Measurements from ENCODE around the gene PRICKLE2.

The PRICKLE2 gene

GRCh38 chr3:64196236-64196929, 28.9 kb downstream of the PRICKLE2 start:
- no peak for FAIRE-seq
- no peak for DNase-seq (ENCODE audit: insufficient read length, low spot score)

- no peak for FAIRE-seq
These were observed 29.5 kb downstream of the PRICKLE2 start for GRCh38 chr3:64195789-64196188.

GRCh38 chr3:64191822-64192221, 33.4 kb downstream of the PRICKLE2 start:
- DNase-seq (ENCODE audit: insufficient read length, low spot score) (no peak), FAIRE-seq (no peak)

More at GRCh38 chr3:64195789-64196188, 29.5 kb downstream of the PRICKLE2 start:
- DNase-seq (ENCODE audit: insufficient read length, low spot score): no peak

- FAIRE-seq: peak; percentile 28
- no peak for DNase-seq (ENCODE audit: insufficient read length, low spot score)
These were observed 34.5 kb downstream of the PRICKLE2 start for GRCh38 chr3:64190517-64191515.

- peak; percentile 64 for DNase-seq (ENCODE audit: insufficient read length, low spot score)
- FAIRE-seq: peak; percentile 77
These were observed 36.3 kb downstream of the PRICKLE2 start for GRCh38 chr3:64188810-64189560.

- DNase-seq (ENCODE audit: insufficient read length, low spot score): peak; percentile 80
- peak; percentile 97 for FAIRE-seq
These were observed 38.0 kb downstream of the PRICKLE2 start for GRCh38 chr3:64187065-64187959.

- FAIRE-seq: no peak
- no peak for DNase-seq (ENCODE audit: insufficient read length, low spot score)
These were observed 38.6 kb downstream of the PRICKLE2 start for GRCh38 chr3:64186667-64187064.

- DNase-seq (ENCODE audit: insufficient read length, low spot score) (no peak), FAIRE-seq (no peak)
These were observed 39.8 kb downstream of the PRICKLE2 start for GRCh38 chr3:64185436-64185835.

GRCh38 chr3:64184621-64185020, 40.6 kb downstream of the PRICKLE2 start:
- peak; percentile 16 for FAIRE-seq
- DNase-seq (ENCODE audit: insufficient read length, low spot score): no peak

- FAIRE-seq (peak; percentile 33), DNase-seq (ENCODE audit: insufficient read length, low spot score) (no peak)
These were observed 45.4 kb downstream of the PRICKLE2 start for GRCh38 chr3:64179860-64180259.

- peak; percentile 23 for FAIRE-seq
- DNase-seq (ENCODE audit: insufficient read length, low spot score): no peak
These were observed 46.0 kb downstream of the PRICKLE2 start for GRCh38 chr3:64179249-64179648.

GRCh38 chr3:64178419-64178818, 46.8 kb downstream of the PRICKLE2 start:
- DNase-seq (ENCODE audit: insufficient read length, low spot score) (no peak), FAIRE-seq (no peak)

GRCh38 chr3:64176461-64176996, 48.7 kb downstream of the PRICKLE2 start:
- DNase-seq (ENCODE audit: insufficient read length, low spot score) (no peak), FAIRE-seq (no peak)

- FAIRE-seq (no peak), DNase-seq (ENCODE audit: insufficient read length, low spot score) (no peak)
These were observed 50.9 kb downstream of the PRICKLE2 start for GRCh38 chr3:64174328-64174727.

GRCh38 chr3:64173563-64173962, 51.7 kb downstream of the PRICKLE2 start:
- FAIRE-seq (no peak), DNase-seq (ENCODE audit: insufficient read length, low spot score) (no peak)

GRCh38 chr3:64170270-64170669, 55.0 kb downstream of the PRICKLE2 start:
- FAIRE-seq (no peak), DNase-seq (ENCODE audit: insufficient read length, low spot score) (no peak)

- FAIRE-seq: no peak
- no peak for DNase-seq (ENCODE audit: insufficient read length, low spot score)
These were observed 57.4 kb downstream of the PRICKLE2 start for GRCh38 chr3:64167868-64168267.

- FAIRE-seq (no peak), DNase-seq (ENCODE audit: insufficient read length, low spot score) (no peak)
These were observed 57.9 kb downstream of the PRICKLE2 start for GRCh38 chr3:64167351-64167750.

- DNase-seq (ENCODE audit: insufficient read length, low spot score): no peak
- FAIRE-seq: no peak
These were observed 58.6 kb downstream of the PRICKLE2 start for GRCh38 chr3:64166584-64167162.

Data from HTR-8/SVneo (cell line).